Memory B cell (primary cell): ENCODE measurements around the gene COL21A1.
"Not testable (repeated sequence)": the region's sequence is repeated elsewhere in the genome, so short reads cannot be mapped to it uniquely, and the experiment has no call there.

ENCODE experiments used
- ATAC-seq: fragments of 150-1000 bp; cut with Tn5 transposase; 2 replicates; pipeline ENCODE4 v1.10.0; 2021; ENCODE audit warnings: low read depth, mild to moderate bottlenecking, moderate library complexity
- DNase-seq, 2 donors: peaks; one replicate each; pipeline ENCODE4 v3.0.0; 2022; ENCODE audit warnings: low spot score in 2 of 2
- H3K27ac Mint-ChIP-seq: one replicate; pipeline ENCODE4 v1.8.0; 2022; ENCODE audit warnings: mild to moderate bottlenecking, moderate library complexity, mixed read lengths
- H3K27me3 Mint-ChIP-seq: one replicate; pipeline ENCODE4 v1.8.0; 2022; ENCODE audit warnings: mixed read lengths
- H3K36me3 Mint-ChIP-seq: one replicate; pipeline ENCODE4 v1.8.0; 2022; ENCODE audit warnings: mild to moderate bottlenecking, mixed read lengths
- H3K4me1 Mint-ChIP-seq: one replicate; pipeline ENCODE4 v1.8.0; 2022; ENCODE audit warnings: mixed read lengths
- H3K4me3 Mint-ChIP-seq: one replicate; pipeline ENCODE4 v1.8.0; 2022; ENCODE audit warnings: mild to moderate bottlenecking, moderate library complexity, mixed read lengths
- H3K9me3 Mint-ChIP-seq: one replicate; pipeline ENCODE4 v1.8.0; 2022; ENCODE audit warnings: mixed read lengths

COL21A1 gene

DNA sequence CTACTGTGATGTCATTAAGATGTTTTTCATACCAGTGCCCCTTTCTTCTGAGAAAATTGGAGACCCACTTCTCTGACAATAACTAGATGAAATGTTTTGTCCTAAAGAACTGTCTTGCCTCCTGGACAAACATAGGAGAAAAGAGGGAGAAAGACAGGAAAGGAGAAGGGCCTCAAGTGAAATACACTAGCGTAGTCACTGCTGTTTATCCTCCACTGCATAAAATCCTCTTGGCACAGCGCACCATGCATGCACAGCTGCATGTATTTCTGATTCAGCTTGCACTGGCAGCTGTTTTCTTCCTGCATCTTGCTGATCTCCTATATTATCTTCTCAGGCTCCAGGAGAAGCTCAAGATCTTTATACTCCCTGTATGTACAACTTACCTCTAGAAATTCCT, 214.0 kb downstream of the COL21A1 start:
- H3K4me3 Mint-ChIP-seq = no peak overlapping the region
- ATAC-seq = no peak

DNA sequence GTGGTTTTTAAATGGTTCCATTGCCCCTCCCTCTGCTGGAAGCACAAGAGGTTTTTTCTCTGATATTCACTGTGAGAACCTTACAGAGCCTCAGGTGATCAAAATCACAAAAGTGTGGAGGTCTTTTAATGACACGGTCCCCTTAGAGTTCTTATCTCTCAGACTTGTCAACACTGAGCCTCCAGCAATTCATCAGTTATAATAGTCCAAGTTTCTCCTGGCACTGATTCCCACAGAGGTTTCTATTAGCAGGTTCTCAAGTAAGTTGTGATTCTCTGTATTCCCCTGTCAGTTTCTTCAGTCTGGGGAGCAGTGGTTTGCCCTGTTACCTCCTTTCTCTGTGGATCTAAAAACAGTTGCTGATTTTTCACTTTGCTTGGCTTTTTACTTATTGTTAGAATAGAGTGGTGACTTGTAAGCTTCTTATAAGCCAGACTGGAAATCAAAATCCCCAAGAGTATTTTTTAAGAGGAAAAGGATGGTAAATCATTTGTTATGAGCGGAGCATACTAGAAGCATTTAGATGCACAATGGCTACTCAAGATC, 214.6 kb downstream of the COL21A1 start:
- H3K27me3 Mint-ChIP-seq = no peaks in the 10 kb centered on the region
- DNase-seq (no peak), ATAC-seq (no peak)
- peaks cover 9% of the 10 kb centered on the region for H3K9me3 Mint-ChIP-seq
- no peak overlapping the region for H3K27ac Mint-ChIP-seq
- H3K36me3 Mint-ChIP-seq = no peaks in the 10 kb centered on the region
- H3K4me3 Mint-ChIP-seq = no peak overlapping the region
- H3K4me1 Mint-ChIP-seq = no peaks in the 10 kb centered on the region

More for the DNA sequence above, 214.0 kb downstream of the COL21A1 start:
- Mint-ChIP-seq H3K4me1 (no peaks in the 10 kb centered on the region), H3K27me3 (no peaks in the 10 kb centered on the region), H3K9me3 (peaks cover 11% of the 10 kb centered on the region), H3K36me3 (no peaks in the 10 kb centered on the region), H3K27ac (no peak overlapping the region)
- DNase-seq = no peak

DNA sequence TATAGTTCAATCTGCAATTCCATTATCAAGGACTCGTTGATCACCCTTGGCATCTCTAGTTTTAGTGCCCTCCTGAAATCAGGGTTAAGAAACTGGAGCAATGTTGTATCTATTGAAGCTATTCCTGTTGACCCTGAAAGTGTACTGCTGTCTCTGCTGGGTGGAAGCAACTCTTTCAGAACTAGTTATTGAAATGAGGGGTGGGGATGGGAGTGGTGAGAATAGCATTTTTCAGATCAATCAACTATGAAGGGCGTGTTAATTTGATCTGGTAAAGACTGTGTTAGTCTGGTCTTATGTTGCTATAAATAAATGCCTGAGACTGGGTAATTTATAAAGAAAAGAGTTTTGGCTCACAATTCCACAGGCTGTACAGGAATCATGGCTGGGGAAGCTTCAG, 219.5 kb downstream of the COL21A1 start:
- H3K27ac Mint-ChIP-seq = no peak overlapping the region
- no peaks in the 10 kb centered on the region for H3K27me3 Mint-ChIP-seq
- ATAC-seq = no peak
- DNase-seq = no peak
- no peak overlapping the region for H3K4me3 Mint-ChIP-seq
- H3K4me1 Mint-ChIP-seq = no peaks in the 10 kb centered on the region
- H3K36me3 Mint-ChIP-seq = no peaks in the 10 kb centered on the region
- H3K9me3 Mint-ChIP-seq = peaks cover 7% of the 10 kb centered on the region

DNA sequence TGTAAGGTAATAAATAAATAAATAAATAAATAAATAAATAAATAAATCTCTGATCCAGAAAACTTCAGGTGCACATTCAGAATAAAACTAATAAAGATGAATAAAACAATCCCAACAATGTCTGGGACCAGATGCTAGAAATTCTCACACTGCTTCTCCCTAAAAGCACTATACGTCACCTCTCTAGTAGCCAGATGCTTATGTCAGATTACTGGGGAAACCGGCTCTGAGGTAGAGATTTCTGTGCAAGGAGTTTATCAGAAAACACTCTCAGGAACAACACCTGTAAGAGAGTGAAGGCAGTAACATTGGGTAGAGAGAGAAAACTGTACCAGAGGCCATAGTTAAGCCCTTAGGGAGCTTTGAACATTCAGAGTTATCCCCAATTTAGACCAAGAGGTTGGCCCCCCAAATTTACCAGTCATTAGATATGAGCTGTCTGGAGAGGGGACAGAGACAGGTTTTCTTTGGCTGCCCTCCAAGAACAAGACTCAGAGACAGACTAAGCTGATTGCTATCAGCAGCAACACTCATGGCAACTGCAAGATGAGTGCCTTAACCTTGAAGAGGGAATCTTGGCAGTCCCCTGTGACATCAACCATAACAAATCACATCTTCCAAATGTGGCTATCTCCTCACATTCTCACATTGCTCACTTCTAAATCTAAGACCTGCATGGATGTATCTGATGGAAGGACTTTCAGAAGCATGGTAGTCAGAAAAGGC, 220.8 kb downstream of the COL21A1 start:
- Mint-ChIP-seq H3K27me3 (no peaks in the 10 kb centered on the region), H3K27ac (no peak overlapping the region), H3K4me1 (no peaks in the 10 kb centered on the region), H3K36me3 (no peaks in the 10 kb centered on the region), H3K4me3 (no peak overlapping the region), H3K9me3 (peaks cover 5% of the 10 kb centered on the region)
- DNase-seq = no peak
- no peak for ATAC-seq

DNA sequence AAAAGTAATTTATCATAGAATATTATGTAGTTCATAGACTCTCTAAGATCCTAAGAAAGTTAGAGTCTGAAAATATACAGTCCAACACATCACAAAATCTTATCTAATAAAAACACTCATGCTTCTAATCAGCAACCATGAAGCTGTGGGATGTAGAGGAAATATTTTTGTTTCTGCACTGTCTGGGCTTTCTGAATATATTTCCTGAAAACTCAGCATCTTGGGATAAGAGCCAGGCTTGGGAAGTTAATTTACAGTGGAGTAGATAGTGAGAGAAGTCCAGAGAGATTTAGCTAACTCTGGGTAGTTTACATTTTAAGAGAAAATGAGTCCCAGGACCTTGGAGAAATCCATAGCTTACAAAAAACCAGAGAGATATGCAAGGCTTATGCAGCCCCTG, 221.6 kb downstream of the COL21A1 start:
- DNase-seq (no peak), ATAC-seq (no peak)
- peaks cover 5% of the 10 kb centered on the region for H3K9me3 Mint-ChIP-seq
- H3K27me3 Mint-ChIP-seq = no peaks in the 10 kb centered on the region
- H3K27ac Mint-ChIP-seq = no peak overlapping the region
- H3K4me3 Mint-ChIP-seq = no peak overlapping the region
- no peaks in the 10 kb centered on the region for H3K36me3 Mint-ChIP-seq
- no peaks in the 10 kb centered on the region for H3K4me1 Mint-ChIP-seq

DNA sequence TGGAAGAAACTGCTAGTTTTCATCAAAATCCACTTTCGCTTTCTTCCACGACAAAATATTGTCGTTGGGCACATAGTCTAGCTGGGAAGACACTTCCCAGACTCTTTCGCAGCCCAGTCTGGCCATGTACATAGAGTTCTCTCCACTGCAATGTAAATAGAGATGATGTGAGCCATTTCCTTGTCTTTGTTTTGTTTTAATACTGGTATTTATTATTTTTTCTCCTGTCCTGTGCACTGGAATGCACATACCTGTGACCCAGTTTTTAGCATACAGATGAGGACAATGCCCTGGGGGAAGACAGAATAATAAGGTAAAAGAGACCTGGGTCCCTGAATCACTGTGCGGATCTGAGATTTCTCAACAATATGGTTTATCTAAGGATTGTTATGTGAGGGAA, 222.4 kb downstream of the COL21A1 start:
- Mint-ChIP-seq H3K4me1 (no peaks in the 10 kb centered on the region), H3K4me3 (no peak overlapping the region), H3K9me3 (peaks cover 5% of the 10 kb centered on the region), H3K36me3 (no peaks in the 10 kb centered on the region), H3K27me3 (no peaks in the 10 kb centered on the region), H3K27ac (no peak overlapping the region)
- ATAC-seq (no peak), DNase-seq (no peak)

DNA sequence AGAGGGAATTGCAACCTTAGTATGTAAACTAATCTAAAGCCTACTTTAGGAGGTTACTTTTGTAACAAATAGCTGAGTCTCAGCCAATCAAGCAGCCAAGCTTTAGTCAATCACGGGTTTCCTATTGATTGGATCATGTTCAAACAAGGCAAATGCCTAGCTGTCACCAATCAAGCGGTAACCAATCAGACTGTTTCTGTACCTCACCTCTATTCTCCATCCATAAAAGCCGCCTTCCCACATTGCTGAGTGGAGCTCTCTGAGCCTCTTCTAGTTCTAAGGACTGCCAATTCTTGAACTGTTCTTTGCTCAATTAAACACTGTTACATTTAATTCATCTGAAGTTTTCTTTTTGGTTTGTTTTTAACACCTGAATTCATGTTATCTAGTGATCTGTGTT, 223.6 kb downstream of the COL21A1 start:
- no peak for ATAC-seq
- no peak overlapping the region for H3K27ac Mint-ChIP-seq
- H3K4me3 Mint-ChIP-seq = no peak overlapping the region
- H3K27me3 Mint-ChIP-seq = no peaks in the 10 kb centered on the region
- DNase-seq = no peak
- H3K4me1 Mint-ChIP-seq = no peaks in the 10 kb centered on the region
- H3K9me3 Mint-ChIP-seq = peaks cover 4% of the 10 kb centered on the region
- no peaks in the 10 kb centered on the region for H3K36me3 Mint-ChIP-seq

DNA sequence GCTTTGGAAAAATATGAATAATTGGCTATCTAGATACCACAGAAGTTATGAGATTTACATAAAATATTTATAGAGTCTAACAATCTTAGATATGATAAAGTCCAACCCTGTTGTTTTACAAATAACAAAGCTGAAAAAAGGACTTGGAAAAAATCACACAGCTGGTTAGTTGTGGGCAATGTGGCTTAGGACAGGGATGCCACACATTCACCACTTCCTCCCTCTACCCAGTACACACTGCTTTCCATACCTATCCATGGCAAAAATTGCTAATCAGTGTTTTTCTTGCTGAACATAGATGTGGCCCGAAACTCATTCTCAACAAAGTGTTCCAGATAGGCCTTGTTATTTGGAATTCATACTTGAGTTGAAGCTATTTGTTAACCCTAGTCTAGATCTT, 224.7 kb downstream of the COL21A1 start:
- DNase-seq = no peak
- no peaks in the 10 kb centered on the region for H3K27me3 Mint-ChIP-seq
- no peak overlapping the region for H3K4me3 Mint-ChIP-seq
- peaks cover 4% of the 10 kb centered on the region for H3K9me3 Mint-ChIP-seq
- H3K27ac Mint-ChIP-seq = no peak overlapping the region
- no peaks in the 10 kb centered on the region for H3K36me3 Mint-ChIP-seq
- no peaks in the 10 kb centered on the region for H3K4me1 Mint-ChIP-seq
- ATAC-seq = no peak

DNA sequence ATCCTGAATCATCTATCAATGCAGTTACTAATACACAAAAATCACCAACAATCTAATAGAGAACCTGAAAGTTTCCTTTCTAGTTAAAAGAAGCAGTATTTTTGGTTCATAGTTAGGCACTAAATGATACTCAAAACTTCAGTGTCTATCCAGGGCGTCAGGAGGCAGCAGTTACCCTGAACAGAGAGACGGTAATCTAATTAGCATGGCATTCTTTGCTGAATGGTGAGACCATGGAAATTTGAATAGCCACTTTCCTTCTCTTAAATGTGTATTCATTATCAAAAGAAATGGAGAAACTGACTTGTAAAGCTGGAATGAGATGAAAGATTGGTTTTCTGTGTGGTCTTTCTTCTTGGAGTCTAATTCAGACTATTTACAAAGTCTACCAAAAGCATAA, 225.4 kb downstream of the COL21A1 start:
- no peak for ATAC-seq
- Mint-ChIP-seq H3K27me3 (no peaks in the 10 kb centered on the region), H3K9me3 (peaks cover 4% of the 10 kb centered on the region), H3K4me3 (no peak overlapping the region), H3K4me1 (no peaks in the 10 kb centered on the region), H3K27ac (no peak overlapping the region), H3K36me3 (no peaks in the 10 kb centered on the region)
- no peak for DNase-seq

DNA sequence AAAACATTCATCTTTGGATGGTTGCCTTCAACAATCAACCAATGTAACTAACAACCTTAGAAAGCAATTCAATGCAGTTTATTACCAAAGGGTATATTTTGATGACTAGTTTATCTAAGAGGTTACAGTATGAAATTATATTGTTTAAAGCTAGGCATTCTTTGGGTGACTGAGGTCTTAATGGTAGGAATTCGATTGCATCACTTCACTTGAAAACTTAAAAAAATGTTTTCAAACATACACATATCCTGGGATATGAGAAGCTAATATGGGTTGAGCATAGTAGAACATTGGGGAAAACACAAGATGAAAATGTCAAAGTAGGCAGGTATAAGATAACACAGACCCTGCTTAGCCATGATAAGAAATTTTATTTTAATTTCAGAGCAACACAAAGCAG, 227.4 kb downstream of the COL21A1 start:
- no peak overlapping the region for H3K27ac Mint-ChIP-seq
- H3K4me1 Mint-ChIP-seq = no peaks in the 10 kb centered on the region
- H3K9me3 Mint-ChIP-seq = peaks cover 16% of the 10 kb centered on the region
- no peaks in the 10 kb centered on the region for H3K27me3 Mint-ChIP-seq
- no peaks in the 10 kb centered on the region for H3K36me3 Mint-ChIP-seq
- DNase-seq (no peak), ATAC-seq (no peak)
- no peak overlapping the region for H3K4me3 Mint-ChIP-seq

DNA sequence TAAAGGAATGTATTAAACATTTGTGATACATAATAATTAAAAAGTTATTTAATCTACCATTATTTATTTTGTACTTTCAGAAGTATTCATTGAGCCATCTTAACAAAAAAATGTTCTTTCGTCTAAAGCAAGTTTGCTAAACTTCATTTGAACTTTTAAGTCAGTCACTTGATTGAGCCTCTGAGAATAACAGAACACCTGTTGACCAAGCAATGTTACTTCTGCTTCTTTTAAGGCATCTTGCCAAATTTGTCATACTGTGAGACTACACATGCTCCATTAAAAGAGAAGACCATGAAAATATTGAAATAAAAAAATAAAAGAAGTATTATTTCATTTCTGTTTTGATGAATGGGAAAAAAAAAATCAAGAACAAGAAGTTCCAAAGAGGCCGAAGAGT, 230.2 kb downstream of the COL21A1 start:
- ATAC-seq = no peak
- Mint-ChIP-seq H3K4me3 (no peak overlapping the region), H3K27me3 (no peaks in the 10 kb centered on the region), H3K9me3 (peaks cover 16% of the 10 kb centered on the region), H3K27ac (no peak overlapping the region), H3K4me1 (no peaks in the 10 kb centered on the region), H3K36me3 (no peaks in the 10 kb centered on the region)
- no peak for DNase-seq

DNA sequence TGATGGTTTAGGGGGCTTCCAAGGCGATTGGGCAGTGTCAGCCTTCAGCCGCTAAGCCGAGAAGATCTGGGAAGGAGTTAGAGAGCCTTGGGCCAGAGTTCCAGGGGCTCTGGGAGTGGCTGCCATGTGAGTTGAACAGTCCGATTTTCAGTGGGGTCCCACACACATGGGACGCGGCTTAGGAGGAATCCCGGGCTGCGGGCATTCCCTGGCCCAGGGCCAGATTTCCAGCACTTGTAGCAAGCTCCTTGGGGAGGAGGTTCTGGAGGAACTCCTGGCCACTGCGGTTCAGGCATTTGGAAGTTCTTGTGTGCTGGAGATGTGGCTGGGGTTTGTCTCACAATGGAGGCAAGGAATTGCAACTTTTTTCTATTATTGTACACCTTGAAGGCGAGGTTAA, 233.3 kb downstream of the COL21A1 start:
- H3K4me3 Mint-ChIP-seq, H3K36me3 Mint-ChIP-seq, H3K4me1 Mint-ChIP-seq, ATAC-seq, DNase-seq, H3K27me3 Mint-ChIP-seq, H3K27ac Mint-ChIP-seq: not testable (repeated sequence)
- H3K9me3 Mint-ChIP-seq = peaks cover 13% of the 10 kb centered on the region

DNA sequence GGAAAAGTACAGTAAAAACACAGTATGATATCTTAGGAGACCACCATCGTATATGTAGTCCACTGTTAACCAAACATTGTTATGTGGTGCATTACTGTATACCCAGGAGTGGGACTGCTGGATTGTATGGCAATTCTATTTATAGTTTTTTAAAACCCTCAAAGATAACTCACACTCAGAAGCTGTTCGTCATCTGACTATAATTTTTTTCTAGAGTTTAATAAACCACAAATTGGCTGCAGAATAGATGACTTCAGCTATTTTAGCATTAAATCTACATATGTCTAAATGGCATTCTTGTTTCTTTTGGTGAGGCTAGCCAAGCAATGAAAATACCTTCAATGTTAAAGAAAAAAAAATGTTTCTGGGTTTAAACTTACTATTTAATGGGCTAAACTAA, 237.7 kb downstream of the COL21A1 start:
- no peak for DNase-seq
- Mint-ChIP-seq H3K36me3 (no peaks in the 10 kb centered on the region), H3K27ac (no peak overlapping the region), H3K27me3 (no peaks in the 10 kb centered on the region), H3K4me1 (no peaks in the 10 kb centered on the region), H3K4me3 (no peak overlapping the region), H3K9me3 (peaks cover 5% of the 10 kb centered on the region)
- no peak for ATAC-seq
